HEK293T (cell line): ENCODE measurements around the gene LIPK.

Source experiments
- CTCF ChIA-PET: fragments of 350-600 bp; formaldehyde crosslinking; extraction: SDS; loops from one replicate; lab custom pipeline; 2021; ENCODE audit warnings: antibody characterized with exemption, inconsistent platforms; lab: Yijun Ruan, JAX
- POLR2A ChIA-PET: fragments of 350-600 bp; formaldehyde crosslinking; extraction: SDS; loops from one replicate; lab custom pipeline; 2020; ENCODE audit warnings: antibody characterized with exemption, inconsistent platforms; lab: Yijun Ruan, JAX
- DNase-seq: peaks from one replicate; pipeline ENCODE4 v3.0.0; 2012; ENCODE audit warnings: mixed read lengths; ENCODE audit errors: extremely low spot score
- ARNT ChIP-seq: fragments of 450-650 bp; IDR thresholded peaks from 2 replicates; pipeline ENCODE4 v1.6.1; 2017; ENCODE audit warnings: mild to moderate bottlenecking
- BHLHE40 ChIP-seq: fragments of 450-650 bp; IDR thresholded peaks from 2 replicates; pipeline ENCODE4 v1.6.1; 2016; ENCODE audit warnings: mild to moderate bottlenecking, moderate library complexity, borderline replicate concordance
- CTBP1 ChIP-seq: fragments of 450-650 bp; IDR thresholded peaks from 2 replicates; pipeline ENCODE4 v1.6.1; 2016; ENCODE audit warnings: borderline replicate concordance
- ELF4 ChIP-seq: fragments of 450-650 bp; IDR thresholded peaks from 2 replicates; pipeline ENCODE4 v1.6.1; 2017; ENCODE audit warnings: antibody characterized with exemption
- FOXA1 ChIP-seq: fragments of 450-650 bp; IDR thresholded peaks from 2 replicates; pipeline ENCODE4 v1.6.1; 2016; ENCODE audit warnings: mild to moderate bottlenecking
- FOXK2 ChIP-seq: fragments of 450-650 bp; IDR thresholded peaks from 2 replicates; pipeline ENCODE4 v1.6.1; 2016; ENCODE audit warnings: mild to moderate bottlenecking
- FOXM1 ChIP-seq: fragments of 450-650 bp; IDR thresholded peaks from 2 replicates; pipeline ENCODE4 v1.6.1; 2017; ENCODE audit warnings: mild to moderate bottlenecking, borderline replicate concordance
- HDGF ChIP-seq: fragments of 450-650 bp; IDR thresholded peaks from 2 replicates; pipeline ENCODE4 v1.6.1; 2017; ENCODE audit warnings: antibody characterized with exemption, borderline replicate concordance
- L3MBTL2 ChIP-seq: fragments of 450-650 bp; conservative IDR thresholded peaks from 2 replicates; pipeline ENCODE4 v1.6.1; 2016; ENCODE audit warnings: mild to moderate bottlenecking
- LEF1 ChIP-seq: fragments of 450-650 bp; IDR thresholded peaks from 2 replicates; pipeline ENCODE4 v1.6.1; 2017; ENCODE audit warnings: mild to moderate bottlenecking, borderline replicate concordance
- NFRKB ChIP-seq: fragments of 450-650 bp; IDR thresholded peaks from 2 replicates; pipeline ENCODE4 v1.6.1; 2016; ENCODE audit warnings: mild to moderate bottlenecking, moderate library complexity
- SP1 ChIP-seq: fragments of 450-650 bp; IDR thresholded peaks from 2 replicates; pipeline ENCODE4 v1.6.1; 2017
- SUZ12 ChIP-seq: fragments of 450-650 bp; IDR thresholded peaks from 2 replicates; pipeline ENCODE4 v1.6.1; 2016; ENCODE audit warnings: mild to moderate bottlenecking
- TARDBP ChIP-seq: fragments of 450-650 bp; IDR thresholded peaks from 2 replicates; pipeline ENCODE4 v1.6.1; 2016
- ZNF384 ChIP-seq: fragments of 450-650 bp; IDR thresholded peaks from 2 replicates; pipeline ENCODE4 v1.6.1; 2016
- TF ChIP-seq, protein P1 (sequence below): fragments of 450-650 bp; IDR thresholded peaks from 2 replicates; pipeline ENCODE4 v1.6.1; 2016

The LIPK gene

DNA sequence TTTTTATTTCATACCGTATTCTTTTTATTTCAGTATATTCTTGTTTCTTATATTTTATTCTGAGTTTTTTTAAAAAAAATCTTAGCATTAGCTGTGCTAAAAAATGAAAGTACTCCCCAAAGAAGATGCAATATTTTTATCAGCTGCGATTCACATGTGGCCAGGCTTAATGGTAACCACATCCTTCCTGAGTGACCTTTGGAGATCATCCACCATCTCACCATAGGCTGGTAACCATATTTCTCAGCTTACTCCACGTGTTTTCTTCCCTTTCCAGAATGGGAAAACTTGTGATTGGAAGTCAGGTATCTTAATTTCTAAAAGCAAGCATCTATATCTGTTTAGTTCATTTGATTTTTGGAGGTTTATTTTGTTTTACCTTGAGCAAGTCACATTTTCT, 77.7 kb downstream of the LIPK start:
- TF ChIP-seq ZNF384 = no peak
- no peak for TF ChIP-seq NFRKB
- TF ChIP-seq HDGF = no peak
- no peak for TF ChIP-seq FOXA1
- no peak for TF ChIP-seq CTBP1
- no peak for TF ChIP-seq FOXM1
- TF ChIP-seq, protein P1, sequence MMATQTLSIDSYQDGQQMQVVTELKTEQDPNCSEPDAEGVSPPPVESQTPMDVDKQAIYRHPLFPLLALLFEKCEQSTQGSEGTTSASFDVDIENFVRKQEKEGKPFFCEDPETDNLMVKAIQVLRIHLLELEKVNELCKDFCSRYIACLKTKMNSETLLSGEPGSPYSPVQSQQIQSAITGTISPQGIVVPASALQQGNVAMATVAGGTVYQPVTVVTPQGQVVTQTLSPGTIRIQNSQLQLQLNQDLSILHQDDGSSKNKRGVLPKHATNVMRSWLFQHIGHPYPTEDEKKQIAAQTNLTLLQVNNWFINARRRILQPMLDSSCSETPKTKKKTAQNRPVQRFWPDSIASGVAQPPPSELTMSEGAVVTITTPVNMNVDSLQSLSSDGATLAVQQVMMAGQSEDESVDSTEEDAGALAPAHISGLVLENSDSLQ = no peak
- no peak for TF ChIP-seq BHLHE40
- TF ChIP-seq TARDBP = no peak
- no peak for TF ChIP-seq FOXK2
- TF ChIP-seq ARNT = no peak
- no peak for TF ChIP-seq SUZ12
- TF ChIP-seq ELF4 = no peak
- TF ChIP-seq LEF1 = no peak
- no peak for TF ChIP-seq SP1
- no peak for TF ChIP-seq L3MBTL2
- CTCF ChIA-PET = no interaction called here
- POLR2A ChIA-PET = no interaction called here
- DNase-seq = no peak

DNA sequence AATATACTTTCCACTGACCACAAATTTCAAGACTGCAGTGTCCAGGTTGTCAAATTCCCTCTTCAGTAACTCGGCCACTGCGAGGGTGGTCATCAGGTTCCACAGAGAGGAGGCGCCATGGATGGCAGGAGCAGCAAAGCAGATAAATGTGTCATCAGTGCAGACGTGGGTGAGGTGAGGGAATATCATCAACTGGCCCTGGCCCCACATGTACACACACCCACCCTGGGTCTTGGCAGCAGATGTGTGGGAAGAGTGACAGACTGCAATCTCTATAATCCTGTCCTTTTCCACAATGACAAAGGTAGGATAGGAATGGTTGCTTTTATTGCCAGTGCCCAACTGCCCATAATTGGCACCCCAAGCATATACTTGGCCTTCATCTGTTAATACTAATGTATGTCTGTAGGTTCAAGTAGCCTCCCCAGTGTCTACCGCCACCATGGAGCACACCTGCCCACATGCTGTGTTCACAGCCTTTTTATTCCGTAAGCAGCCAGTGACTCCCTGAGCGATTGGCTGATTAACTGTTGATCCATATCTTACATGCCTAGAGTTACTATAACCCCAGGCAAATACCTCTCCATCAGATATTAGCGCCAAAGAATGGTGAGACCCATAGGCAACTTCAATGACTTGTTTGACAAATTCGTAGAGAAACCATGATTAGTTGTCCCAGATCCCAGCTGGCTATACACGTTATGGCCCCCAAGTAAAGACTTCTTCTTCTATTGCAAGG, 80.2 kb downstream of the LIPK start:
- POLR2A ChIA-PET = no interaction called here
- CTCF ChIA-PET = no interaction called here
- TF ChIP-seq SUZ12 = no peak
- no peak for TF ChIP-seq CTBP1
- TF ChIP-seq, protein P1 = no peak
- TF ChIP-seq NFRKB = no peak
- no peak for TF ChIP-seq HDGF
- no peak for TF ChIP-seq ARNT
- TF ChIP-seq BHLHE40 = no peak
- no peak for TF ChIP-seq TARDBP
- TF ChIP-seq LEF1 = no peak
- TF ChIP-seq ELF4 = no peak
- TF ChIP-seq FOXA1 = no peak
- no peak for TF ChIP-seq FOXM1
- TF ChIP-seq ZNF384 = no peak
- TF ChIP-seq FOXK2 = no peak
- no peak for TF ChIP-seq L3MBTL2
- no peak for DNase-seq

DNA sequence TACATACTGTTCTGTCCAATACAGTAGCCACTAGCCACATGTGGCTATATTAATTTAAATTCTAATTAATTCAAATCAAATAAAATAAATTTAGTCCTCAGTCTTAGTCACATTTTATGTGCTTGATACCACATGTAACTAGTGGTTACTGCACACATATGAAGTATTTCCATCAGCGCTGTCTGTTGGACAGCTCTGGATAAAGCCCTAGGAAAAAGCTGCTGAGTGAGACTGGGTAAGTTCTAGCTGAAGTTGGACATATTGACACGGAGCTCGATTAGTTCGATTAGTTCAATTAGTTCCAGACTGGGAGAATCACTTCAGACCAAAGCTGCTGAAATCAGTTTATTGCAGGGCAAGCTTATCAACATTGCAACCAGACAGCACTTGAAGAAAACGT, 81.4 kb downstream of the LIPK start:
- no peak for DNase-seq
- POLR2A ChIA-PET = interaction anchor here (0.5 to 0.6 kb wide), 2 partner anchors 10 to 96 kb away, joined by 3 read pairs; no protein-coding TSS in a partner anchor
- no peak for TF ChIP-seq ZNF384
- TF ChIP-seq L3MBTL2 = no peak
- TF ChIP-seq SP1 = no peak
- TF ChIP-seq SUZ12 = no peak
- TF ChIP-seq FOXK2 = no peak
- TF ChIP-seq FOXM1 = no peak
- no peak for TF ChIP-seq HDGF
- no peak for TF ChIP-seq BHLHE40
- TF ChIP-seq CTBP1 = no peak
- TF ChIP-seq ELF4 = no peak
- TF ChIP-seq NFRKB = no peak
- TF ChIP-seq TARDBP = no peak
- TF ChIP-seq LEF1 = no peak
- CTCF ChIA-PET = no interaction called here

GRCh38 chr10:88788924-88789323, 82.9 kb downstream of the LIPK start:
- ChIA-PET CTCF (no interaction called here), POLR2A (no interaction called here)
- TF ChIP-seq BHLHE40 = no peak
- TF ChIP-seq LEF1 = no peak
- no peak for TF ChIP-seq CTBP1
- no peak for TF ChIP-seq NFRKB
- no peak for TF ChIP-seq SP1
- no peak for TF ChIP-seq FOXK2
- no peak for TF ChIP-seq TARDBP
- TF ChIP-seq SUZ12 = no peak
- TF ChIP-seq ARNT = no peak
- DNase-seq = no peak

- no peak for TF ChIP-seq ELF4
- TF ChIP-seq SUZ12 = no peak
- 0 out of 2 replicates have a peak, but pooled peaks have one; percentile 20 for TF ChIP-seq L3MBTL2
- TF ChIP-seq TARDBP = no peak
- CTCF ChIA-PET = no interaction called here
- POLR2A ChIA-PET = no interaction called here
- peak; percentile 63 for DNase-seq
These were observed 85.9 kb downstream of the LIPK start for GRCh38 chr10:88791924-88792323.

DNA sequence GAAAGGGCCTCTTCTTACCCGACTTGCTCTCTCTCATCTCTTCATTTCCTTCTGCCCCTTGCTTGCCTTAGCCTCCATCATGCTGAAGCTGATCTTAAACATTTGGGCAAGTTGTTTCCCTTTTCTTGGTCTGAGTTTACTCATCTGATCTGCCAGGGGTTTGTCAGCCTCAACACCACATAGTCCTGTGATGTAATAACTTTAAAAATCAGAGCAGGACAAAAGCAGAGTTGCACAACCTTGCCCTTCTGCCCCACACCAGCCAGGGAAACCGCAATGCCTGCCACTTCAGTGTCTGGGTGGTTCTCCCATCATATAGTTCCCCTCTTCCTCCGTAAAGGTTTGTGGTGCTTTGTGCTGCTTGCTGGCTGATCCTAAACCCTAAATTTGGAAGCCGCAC, 86.6 kb downstream of the LIPK start:
- ChIA-PET POLR2A (no interaction called here), CTCF (no interaction called here)
- no peak for DNase-seq

More for the DNA sequence above, 86.6 kb downstream of the LIPK start:
- TF ChIP-seq LEF1 = no peak
- no peak for TF ChIP-seq HDGF
- no peak for TF ChIP-seq FOXA1
- TF ChIP-seq BHLHE40 = no peak
- TF ChIP-seq TARDBP = no peak
- no peak for TF ChIP-seq ARNT
- TF ChIP-seq ELF4 = no peak
- no peak for TF ChIP-seq FOXM1
- no peak for TF ChIP-seq L3MBTL2
- no peak for TF ChIP-seq SUZ12
